PC-9 (cell line): ENCODE data around the gene VPS13A.

Experiments used
- CTCF ChIP-seq: fragments of 200-600 bp; sonication (generic); conservative IDR thresholded peaks from 2 replicates; pipeline ENCODE4 v1.6.1; 2017; ENCODE audit warnings: mixed run types, antibody characterized with exemption, mild to moderate bottlenecking, moderate library complexity
- EZH2 ChIP-seq: fragments of 200-600 bp; sonication (generic); IDR thresholded peaks from 2 replicates; pipeline ENCODE4 v1.8.0; 2017; ENCODE audit warnings: antibody characterized with exemption, low read depth

DNA sequence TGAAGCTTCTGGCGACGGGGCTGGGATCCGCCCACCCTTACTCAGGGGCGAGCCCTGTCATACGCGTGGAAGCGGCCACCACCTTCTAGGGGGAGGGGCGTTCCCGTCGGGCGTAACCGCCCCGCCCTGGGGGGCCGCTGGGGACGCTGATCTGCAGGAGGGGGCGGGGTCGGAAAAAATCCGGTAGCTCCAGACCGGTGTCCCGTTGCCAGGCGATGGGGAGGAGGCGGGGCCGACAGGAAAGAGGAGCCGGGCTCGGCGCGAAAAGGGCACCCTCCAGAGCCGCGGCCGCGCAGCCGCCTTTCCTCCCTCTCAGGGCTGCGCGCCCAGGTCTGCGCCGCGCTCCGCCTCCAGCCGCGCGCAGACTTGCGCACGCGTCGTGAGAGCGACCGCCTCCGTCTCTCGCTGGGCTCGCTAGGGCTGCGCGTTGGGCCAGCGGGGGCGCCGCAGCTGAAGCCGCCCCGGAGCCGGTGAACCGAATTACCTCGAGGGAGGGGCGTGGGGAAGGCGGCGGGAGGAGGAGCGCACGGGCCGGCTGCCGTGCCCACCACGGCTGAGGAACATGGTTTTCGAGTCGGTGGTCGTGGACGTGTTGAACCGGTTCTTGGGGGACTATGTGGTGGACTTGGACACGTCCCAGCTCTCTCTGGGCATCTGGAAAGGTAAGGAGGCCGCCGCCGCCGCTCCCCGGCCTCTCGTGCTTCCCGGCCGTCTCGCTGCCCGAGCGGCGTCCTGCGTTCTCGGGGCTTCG lies at the start of gene VPS13A:
- TF ChIP-seq CTCF (no peak; the same call in 1 of the 2 replicates), EZH2 (no peak)
